ENCODE measurements around the gene EML6. TPM values are rescaled to one million over a fixed set of nuclear protein-coding genes. Genes with fewer than 3 reads are reported as not detected.

The EML6 gene
- polyA plus RNA-seq, 2 of the 4 experiments (the other 2 are of a cell fraction): 1.4 to 1.5 TPM

DNA sequence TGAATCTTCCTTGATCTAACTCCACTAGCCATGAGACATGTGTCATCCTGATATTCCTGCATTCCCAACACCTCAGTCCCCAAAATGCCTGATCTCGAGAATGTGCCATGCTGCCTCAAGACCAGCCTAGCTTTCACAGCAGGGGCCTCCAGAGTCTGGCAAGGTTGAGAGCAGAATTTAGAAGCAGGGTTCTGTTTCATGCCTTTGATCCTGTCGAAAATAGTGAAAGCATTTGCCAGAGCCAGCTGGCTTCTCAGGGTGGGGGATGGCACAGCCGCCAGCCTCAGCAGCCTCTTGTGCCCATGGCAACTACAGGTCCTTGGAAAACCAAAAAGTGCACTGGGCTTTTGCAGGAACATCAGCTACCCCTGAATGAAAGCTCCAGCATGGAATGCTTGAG, 183.3 kb downstream of the EML6 start:
- H3K4me2 ChIP-seq: no peak overlapping the region
- TF ChIP-seq PHF8 (IDR thresholded peaks at IDR 0.05; ENCODE audit: borderline replicate concordance, low read depth) (no peak), HOXA7 (CRISPR knock-in tag; IDR thresholded peaks at IDR 0.05) (no peak), NFE2L2 (conservative IDR thresholded peaks at IDR 0.05; ENCODE audit: low read length) (no peak), EHMT2 (IDR thresholded peaks at IDR 0.05; ENCODE audit: low read depth) (no peak), CHD4 (IDR thresholded peaks at IDR 0.05; ENCODE audit: borderline replicate concordance) (no peak), CEBPB (IDR thresholded peaks at IDR 0.05) (no peak), POLR2A (IDR thresholded peaks at IDR 0.05; ENCODE audit: low read length) (no peak), RARB (CRISPR knock-in tag; IDR thresholded peaks at IDR 0.05) (no peak), ZSCAN20 (CRISPR knock-in tag; IDR thresholded peaks at IDR 0.05) (no peak), GATA3 (IDR thresholded peaks at IDR 0.05; ENCODE audit: borderline replicate concordance) (no peak)
- TF ChIP-seq, protein P1, sequence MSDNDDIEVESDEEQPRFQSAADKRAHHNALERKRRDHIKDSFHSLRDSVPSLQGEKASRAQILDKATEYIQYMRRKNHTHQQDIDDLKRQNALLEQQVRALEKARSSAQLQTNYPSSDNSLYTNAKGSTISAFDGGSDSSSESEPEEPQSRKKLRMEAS (IDR thresholded peaks at IDR 0.05): no peak
- H3K27ac ChIP-seq: no peak overlapping the region
- ChIA-PET CTCF (interaction anchor here (1.1 to 1.3 kb wide), 2 partner anchors 11 to 44 kb away, joined by 3 read pairs; no protein-coding TSS in a partner anchor), POLR2A (no interaction called here)
- H3K4me1 ChIP-seq: peaks cover 19% of the 10 kb centered on the region
- FAIRE-seq (no peak), DNase-seq (ENCODE audit: low read depth in 1 of 2, low spot score in 1 of 2) (no peak), ATAC-seq (no peak)
- H3K9me3 ChIP-seq: no peaks in the 10 kb centered on the region
- WGBS (ENCODE audit: missing lambda C conversion rate): 87% methylated on average over 3 of the region's 3 CpGs
- no peak overlapping the region for H3K4me3 ChIP-seq

DNA sequence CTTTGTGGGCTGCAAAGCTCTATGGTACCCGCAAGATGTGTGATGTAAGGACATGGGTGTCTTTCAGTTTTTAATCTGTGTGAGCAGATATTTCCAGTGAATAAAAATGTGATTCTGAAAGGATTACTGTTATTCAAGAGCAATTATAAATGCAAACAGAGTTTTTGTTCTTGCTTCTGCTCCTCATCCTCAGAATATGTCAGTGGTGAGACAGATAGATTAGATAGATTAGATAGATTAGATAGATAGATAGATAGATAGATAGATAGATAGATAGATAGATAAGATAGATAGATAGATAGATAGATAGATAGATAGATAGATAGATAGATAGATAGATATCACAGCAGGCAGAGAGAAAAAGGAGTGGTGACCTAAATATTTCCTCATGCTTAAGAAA, 184.2 kb downstream of the EML6 start:
- Histone ChIP-seq H3K4me3 (no peak overlapping the region), H3K9me3 (no peaks in the 10 kb centered on the region), H3K4me1 (peaks cover 19% of the 10 kb centered on the region), H3K27ac (no peak overlapping the region), H3K4me2 (no peak overlapping the region)
- ATAC-seq (no peak), FAIRE-seq (no peak), DNase-seq (ENCODE audit: low read depth in 1 of 2, low spot score in 1 of 2) (no peak)
- ChIA-PET CTCF (interaction anchor here (1.1 to 1.7 kb wide), 3 partner anchors 8 to 43 kb away, joined by 3 to 10 read pairs (median 3); no protein-coding TSS in a partner anchor), POLR2A (no interaction called here)
- TF ChIP-seq, protein P2, sequence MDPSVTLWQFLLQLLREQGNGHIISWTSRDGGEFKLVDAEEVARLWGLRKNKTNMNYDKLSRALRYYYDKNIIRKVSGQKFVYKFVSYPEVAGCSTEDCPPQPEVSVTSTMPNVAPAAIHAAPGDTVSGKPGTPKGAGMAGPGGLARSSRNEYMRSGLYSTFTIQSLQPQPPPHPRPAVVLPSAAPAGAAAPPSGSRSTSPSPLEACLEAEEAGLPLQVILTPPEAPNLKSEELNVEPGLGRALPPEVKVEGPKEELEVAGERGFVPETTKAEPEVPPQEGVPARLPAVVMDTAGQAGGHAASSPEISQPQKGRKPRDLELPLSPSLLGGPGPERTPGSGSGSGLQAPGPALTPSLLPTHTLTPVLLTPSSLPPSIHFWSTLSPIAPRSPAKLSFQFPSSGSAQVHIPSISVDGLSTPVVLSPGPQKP (IDR thresholded peaks at IDR 0.05; ENCODE audit: low read depth, low read length): no peak
- TF ChIP-seq KDM1A (IDR thresholded peaks at IDR 0.05; ENCODE audit: low read depth): no peak
- no peak for TF ChIP-seq HDAC2 (IDR thresholded peaks at IDR 0.05)
- TF ChIP-seq, protein P3, sequence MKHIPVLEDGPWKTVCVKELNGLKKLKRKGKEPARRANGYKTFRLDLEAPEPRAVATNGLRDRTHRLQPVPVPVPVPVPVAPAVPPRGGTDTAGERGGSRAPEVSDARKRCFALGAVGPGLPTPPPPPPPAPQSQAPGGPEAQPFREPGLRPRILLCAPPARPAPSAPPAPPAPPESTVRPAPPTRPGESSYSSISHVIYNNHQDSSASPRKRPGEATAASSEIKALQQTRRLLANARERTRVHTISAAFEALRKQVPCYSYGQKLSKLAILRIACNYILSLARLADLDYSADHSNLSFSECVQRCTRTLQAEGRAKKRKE (CRISPR knock-in tag; IDR thresholded peaks at IDR 0.05; ENCODE audit: low read depth): no peak
- WGBS (ENCODE audit: missing lambda C conversion rate): 93% methylated on average over 1 of the region's 1 CpG

DNA sequence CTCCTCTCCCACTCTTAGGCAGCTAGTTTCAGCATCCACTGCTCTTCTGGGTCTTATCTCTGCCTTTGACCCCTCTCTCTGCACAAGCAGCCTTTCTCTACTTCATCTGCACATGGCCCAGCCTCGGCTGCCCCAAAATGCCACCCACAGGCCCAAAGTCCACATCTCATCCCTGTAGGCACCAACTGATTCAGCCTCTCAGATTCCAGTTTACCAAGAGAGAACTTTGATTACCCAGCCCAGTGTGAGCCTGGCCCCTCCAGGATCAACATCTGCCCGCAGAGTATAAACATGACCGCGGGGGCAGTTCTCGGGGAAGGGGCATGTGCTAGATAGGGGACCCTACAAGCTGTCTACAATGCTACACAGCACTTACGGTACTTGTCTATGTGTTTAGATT, 185.1 kb downstream of the EML6 start:
- WGBS (ENCODE audit: missing lambda C conversion rate): 83% methylated on average over 6 of the region's 6 CpGs
- ATAC-seq (no peak), DNase-seq (ENCODE audit: low read depth in 1 of 2, low spot score in 1 of 2) (no peak), FAIRE-seq (no peak)
- H3K4me1 ChIP-seq: peaks cover 13% of the 10 kb centered on the region
- no peak overlapping the region for H3K27ac ChIP-seq
- TF ChIP-seq, protein P4, sequence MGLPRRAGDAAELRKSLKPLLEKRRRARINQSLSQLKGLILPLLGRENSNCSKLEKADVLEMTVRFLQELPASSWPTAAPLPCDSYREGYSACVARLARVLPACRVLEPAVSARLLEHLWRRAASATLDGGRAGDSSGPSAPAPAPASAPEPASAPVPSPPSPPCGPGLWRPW (IDR thresholded peaks at IDR 0.05): no peak
- TF ChIP-seq MAFK (IDR thresholded peaks at IDR 0.05; ENCODE audit: partially characterized antibody) (no peak), ZFP36 (IDR thresholded peaks at IDR 0.05; ENCODE audit: borderline replicate concordance, partially characterized antibody) (no peak), RAD21 (conservative IDR thresholded peaks at IDR 0.05 in 1 of 2, IDR thresholded peaks at IDR 0.05 in 1 of 2) (no peak), EP300 (IDR thresholded peaks at IDR 0.05) (no peak), EHMT2 (IDR thresholded peaks at IDR 0.05; ENCODE audit: low read depth) (no peak), HEYL (CRISPR knock-in tag; IDR thresholded peaks at IDR 0.05) (no peak), CHD2 (IDR thresholded peaks at IDR 0.05; ENCODE audit: low read length, partially characterized antibody) (no peak), HOXA7 (CRISPR knock-in tag; IDR thresholded peaks at IDR 0.05) (no peak), RARB (CRISPR knock-in tag; IDR thresholded peaks at IDR 0.05) (no peak), SREBF2 (IDR thresholded peaks at IDR 0.05) (no peak), RCOR1 (IDR thresholded peaks at IDR 0.05; ENCODE audit: low read depth, low read length) (no peak), GATA3 (IDR thresholded peaks at IDR 0.05; ENCODE audit: borderline replicate concordance) (no peak)
- TF ChIP-seq, protein P5, sequence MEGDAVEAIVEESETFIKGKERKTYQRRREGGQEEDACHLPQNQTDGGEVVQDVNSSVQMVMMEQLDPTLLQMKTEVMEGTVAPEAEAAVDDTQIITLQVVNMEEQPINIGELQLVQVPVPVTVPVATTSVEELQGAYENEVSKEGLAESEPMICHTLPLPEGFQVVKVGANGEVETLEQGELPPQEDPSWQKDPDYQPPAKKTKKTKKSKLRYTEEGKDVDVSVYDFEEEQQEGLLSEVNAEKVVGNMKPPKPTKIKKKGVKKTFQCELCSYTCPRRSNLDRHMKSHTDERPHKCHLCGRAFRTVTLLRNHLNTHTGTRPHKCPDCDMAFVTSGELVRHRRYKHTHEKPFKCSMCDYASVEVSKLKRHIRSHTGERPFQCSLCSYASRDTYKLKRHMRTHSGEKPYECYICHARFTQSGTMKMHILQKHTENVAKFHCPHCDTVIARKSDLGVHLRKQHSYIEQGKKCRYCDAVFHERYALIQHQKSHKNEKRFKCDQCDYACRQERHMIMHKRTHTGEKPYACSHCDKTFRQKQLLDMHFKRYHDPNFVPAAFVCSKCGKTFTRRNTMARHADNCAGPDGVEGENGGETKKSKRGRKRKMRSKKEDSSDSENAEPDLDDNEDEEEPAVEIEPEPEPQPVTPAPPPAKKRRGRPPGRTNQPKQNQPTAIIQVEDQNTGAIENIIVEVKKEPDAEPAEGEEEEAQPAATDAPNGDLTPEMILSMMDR (IDR thresholded peaks at IDR 0.05): no peak
- TF ChIP-seq, protein P2 (IDR thresholded peaks at IDR 0.05; ENCODE audit: low read depth, low read length): no peak
- H3K9me3 ChIP-seq: no peaks in the 10 kb centered on the region
- no peak overlapping the region for H3K4me3 ChIP-seq
- no peak overlapping the region for H3K4me2 ChIP-seq
- CTCF ChIA-PET: interaction anchor here (1.5 to 1.7 kb wide), 2 partner anchors 9 to 107 kb away, joined by 3 to 10 read pairs; no protein-coding TSS in a partner anchor
- POLR2A ChIA-PET: no interaction called here

Data from A549 (cell line).